Activated CD4-positive, alpha-beta T cell treated with anti-CD3 and anti-CD28 coated beads for 36 hours (primary cell): ENCODE results near the gene DNMT1. TPM values are rescaled to one million over a fixed set of nuclear protein-coding genes. Genes with fewer than 3 reads are reported as not detected.

Experiments used
- ATAC-seq: fragments of 200-7000 bp; cut with Tn5 transposase; one replicate; pipeline ENCODE4 v1.10.0; 2021; ENCODE audit warnings: mild to moderate bottlenecking, moderate library complexity
- CTCF ChIA-PET: fragments of 350-600 bp; sonication (Branson Sonifier 250); formaldehyde crosslinking; loops from one replicate; lab custom pipeline; 2021; ENCODE audit warnings: antibody characterized with exemption; lab: Charles Lee
- POLR2A ChIA-PET: fragments of 350-600 bp; sonication (Branson Sonifier 250); formaldehyde crosslinking; loops from one replicate; lab custom pipeline; 2021; ENCODE audit warnings: antibody characterized with exemption, inconsistent platforms; lab: Charles Lee
- DNase-seq: peaks from one replicate; pipeline ENCODE4 v3.0.0-alpha.2; 2020
- H3K27ac Mint-ChIP-seq: one replicate; pipeline ENCODE4 v1.8.0; 2021; ENCODE audit warnings: mixed read lengths
- H3K27me3 Mint-ChIP-seq: one replicate; pipeline ENCODE4 v1.8.0; 2021; ENCODE audit warnings: mixed read lengths
- H3K36me3 Mint-ChIP-seq: one replicate; pipeline ENCODE4 v1.8.0; 2021; ENCODE audit warnings: low read depth, mixed read lengths
- H3K4me1 Mint-ChIP-seq: one replicate; pipeline ENCODE4 v1.8.0; 2021; ENCODE audit warnings: mixed read lengths
- H3K4me3 Mint-ChIP-seq: one replicate; pipeline ENCODE4 v1.8.0; 2021; ENCODE audit warnings: mild to moderate bottlenecking, moderate library complexity, mixed read lengths
- H3K9me3 Mint-ChIP-seq: one replicate; pipeline ENCODE4 v1.8.0; 2021; ENCODE audit warnings: low read depth, mixed read lengths
- intact Hi-C, 2 experiments: fragments of 100-400 bp; cut with DNase I in 1 of 2; cut with micrococcal nuclease in 1 of 2; formaldehyde crosslinking; loops; one replicate each; pipeline versions ENCODE4 v1.14.2 to v1.15.1; 2022 to 2024; cut with DNase I, micrococcal nuclease
- total RNA-seq, 2 experiments: library from RNA; stranded (reverse); gene quantifications; one replicate each; pipeline ENCODE4 v1.2.3, GENCODE V29; 2021

The DNMT1 gene
- total RNA-seq, 2 experiments from 2014 or later = 374 to 385 TPM

DNA sequence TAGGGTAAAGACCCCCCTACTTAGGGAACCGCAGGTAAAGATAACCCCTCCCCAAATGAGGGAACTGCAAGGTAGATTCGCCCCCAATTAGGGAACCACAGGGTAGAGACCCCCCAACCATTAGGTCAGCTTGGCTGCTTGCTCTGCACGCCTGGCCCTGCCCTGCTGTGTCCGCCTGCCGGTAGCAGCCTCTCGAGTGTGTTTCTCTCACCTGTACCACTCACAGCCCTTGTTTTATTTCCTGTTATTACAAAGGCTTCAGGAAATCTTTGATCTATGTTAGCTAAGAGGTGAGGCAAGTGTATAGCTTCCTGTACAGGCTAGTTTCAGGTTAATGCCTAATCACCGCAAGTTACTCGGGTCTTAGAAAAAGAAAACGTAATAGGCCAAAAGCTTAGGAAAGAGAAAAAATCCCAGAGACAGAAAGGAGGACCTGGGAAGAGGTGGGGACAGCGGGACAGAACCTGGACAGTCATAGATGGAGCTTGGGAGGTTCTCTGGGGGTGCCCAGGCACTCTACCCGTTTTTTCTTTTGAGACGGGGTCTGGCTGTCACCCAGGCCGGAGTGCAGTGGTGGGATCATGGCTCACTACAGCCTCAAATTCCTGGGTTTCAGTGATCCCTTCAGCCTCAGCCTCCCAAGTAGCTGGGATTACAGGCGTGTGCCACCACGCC is 51.9 kb downstream of the DNMT1 start:
- Mint-ChIP-seq H3K27me3 (no peaks in the 10 kb centered on the region), H3K9me3 (no peaks in the 10 kb centered on the region), H3K4me1 (peaks cover 32% of the 10 kb centered on the region), H3K27ac (peak overlapping the region; percentile 79), H3K36me3 (peaks cover 83% of the 10 kb centered on the region), H3K4me3 (no peak overlapping the region)
- ChIA-PET POLR2A (interaction anchor here (0.6 to 1.0 kb wide), 3 partner anchors 35 to 45 kb away, joined by 3 to 4 read pairs (median 3); no protein-coding TSS in a partner anchor), CTCF (interaction anchor here (0.7 to 1.3 kb wide), 7 partner anchors 12 to 212 kb away, joined by 3 to 5 read pairs (median 4); no protein-coding TSS in a partner anchor)
- DNase-seq (peak; percentile 45), ATAC-seq (peak; percentile 82)
- intact Hi-C loops = loop anchor here in 1 of 2 experiments (10.0 kb wide), 1 partner anchor 532 kb away; no protein-coding TSS in a partner anchor

DNA sequence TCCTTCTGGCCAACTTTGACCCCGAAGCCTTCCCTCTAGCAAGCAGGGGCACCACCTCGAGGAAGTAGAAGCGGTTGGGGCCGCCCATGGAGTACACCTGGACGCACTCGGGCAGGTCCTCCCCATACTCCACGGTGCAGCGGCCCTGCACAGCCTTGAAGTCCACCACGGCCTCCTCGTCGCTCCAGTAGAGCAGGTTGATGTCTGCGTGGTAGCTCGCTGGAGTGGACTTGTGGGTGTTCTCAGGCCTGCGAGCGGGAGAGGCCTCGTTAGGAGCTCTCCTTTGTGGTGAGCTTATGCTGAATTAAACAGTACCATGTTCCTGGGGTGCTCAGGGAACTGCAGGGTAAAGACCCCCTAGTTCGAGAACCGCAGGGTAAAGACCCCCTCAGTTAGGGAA is 52.8 kb downstream of the DNMT1 start:
- H3K36me3 Mint-ChIP-seq = peaks cover 85% of the 10 kb centered on the region
- ATAC-seq (no peak), DNase-seq (no peak)
- POLR2A ChIA-PET = interaction anchor here (0.6 kb wide), 1 partner anchor 9 kb away, joined by 10 read pairs; no protein-coding TSS in a partner anchor
- H3K27ac Mint-ChIP-seq = peak overlapping the region; percentile 19
- H3K27me3 Mint-ChIP-seq = no peaks in the 10 kb centered on the region
- CTCF ChIA-PET = interaction anchor here (0.7 kb wide), 2 partner anchors 32 to 169 kb away, joined by 3 to 4 read pairs; no protein-coding TSS in a partner anchor
- peaks cover 32% of the 10 kb centered on the region for H3K4me1 Mint-ChIP-seq
- H3K4me3 Mint-ChIP-seq = no peak overlapping the region
- no peaks in the 10 kb centered on the region for H3K9me3 Mint-ChIP-seq
- intact Hi-C loops = loop anchor here in 1 of 2 experiments (10.0 kb wide), 1 partner anchor 533 kb away; no protein-coding TSS in a partner anchor

DNA sequence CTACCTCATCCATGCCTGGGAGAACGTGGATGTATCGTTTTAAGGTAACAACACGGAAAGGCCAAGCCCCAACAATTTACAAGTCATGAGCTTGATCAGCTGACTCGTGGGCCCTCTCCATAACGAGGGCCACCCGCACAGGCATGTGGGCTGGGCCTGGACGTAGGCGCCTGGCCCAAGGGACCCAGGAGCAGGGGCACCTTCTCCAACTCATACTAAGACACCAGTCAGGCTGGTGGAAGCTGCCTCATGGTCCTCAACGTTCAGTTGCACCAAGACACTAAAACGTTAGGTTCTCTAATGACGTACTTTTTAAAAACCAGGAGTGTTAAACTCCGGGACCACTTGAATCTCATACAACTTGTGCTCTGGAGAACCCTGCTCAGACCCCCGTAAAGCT is 53.3 kb downstream of the DNMT1 start:
- intact Hi-C loops = loop anchor here in 1 of 2 experiments (10.0 kb wide), 1 partner anchor 533 kb away; no protein-coding TSS in a partner anchor
- POLR2A ChIA-PET = interaction anchor here (0.6 kb wide), 1 partner anchor 9 kb away, joined by 10 read pairs; no protein-coding TSS in a partner anchor
- Mint-ChIP-seq H3K27ac (peak overlapping the region; percentile 19), H3K4me3 (no peak overlapping the region), H3K36me3 (peaks cover 84% of the 10 kb centered on the region), H3K27me3 (no peaks in the 10 kb centered on the region), H3K9me3 (no peaks in the 10 kb centered on the region), H3K4me1 (peaks cover 32% of the 10 kb centered on the region)
- CTCF ChIA-PET = no interaction called here
- ATAC-seq (no peak), DNase-seq (no peak)

DNA sequence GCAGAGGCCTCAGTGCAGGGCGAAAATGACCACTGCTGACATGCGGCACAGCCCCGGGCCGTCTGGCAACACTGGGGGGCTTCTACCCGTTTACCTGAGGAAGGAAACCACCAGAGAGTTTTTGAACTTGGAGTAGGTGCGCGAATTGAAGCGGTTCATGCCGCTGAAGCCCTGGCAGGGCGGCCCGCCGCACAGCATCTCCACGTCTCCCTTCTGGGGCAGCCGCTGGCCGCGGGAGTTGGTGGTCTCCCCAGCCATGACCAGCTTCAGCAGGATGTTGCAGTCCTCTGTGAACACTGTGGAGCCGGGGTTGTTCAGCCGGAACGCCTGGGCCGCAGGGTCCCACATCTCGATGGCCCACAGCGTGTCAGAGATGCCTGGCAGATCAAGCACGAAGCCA is 54.8 kb downstream of the DNMT1 start:
- H3K36me3 Mint-ChIP-seq = peaks cover 75% of the 10 kb centered on the region
- ATAC-seq (no peak), DNase-seq (no peak)
- no peaks in the 10 kb centered on the region for H3K27me3 Mint-ChIP-seq
- ChIA-PET CTCF (no interaction called here), POLR2A (no interaction called here)
- no peak overlapping the region for H3K27ac Mint-ChIP-seq
- peaks cover 23% of the 10 kb centered on the region for H3K4me1 Mint-ChIP-seq
- H3K9me3 Mint-ChIP-seq = no peaks in the 10 kb centered on the region
- no peak overlapping the region for H3K4me3 Mint-ChIP-seq
- intact Hi-C loops = loop anchor here in 1 of 2 experiments (10.0 kb wide), 1 partner anchor 535 kb away; no protein-coding TSS in a partner anchor

GRCh38 chr19:10138879-10139795 is 55.6 kb downstream of the DNMT1 start:
- Mint-ChIP-seq H3K4me3 (no peak overlapping the region), H3K4me1 (peaks cover 17% of the 10 kb centered on the region), H3K9me3 (no peaks in the 10 kb centered on the region), H3K27ac (no peak overlapping the region), H3K36me3 (peaks cover 66% of the 10 kb centered on the region), H3K27me3 (no peaks in the 10 kb centered on the region)
- ChIA-PET CTCF (no interaction called here), POLR2A (no interaction called here)
- no peak for ATAC-seq
- DNase-seq = no peak
- intact Hi-C loops = no loop called here

DNA sequence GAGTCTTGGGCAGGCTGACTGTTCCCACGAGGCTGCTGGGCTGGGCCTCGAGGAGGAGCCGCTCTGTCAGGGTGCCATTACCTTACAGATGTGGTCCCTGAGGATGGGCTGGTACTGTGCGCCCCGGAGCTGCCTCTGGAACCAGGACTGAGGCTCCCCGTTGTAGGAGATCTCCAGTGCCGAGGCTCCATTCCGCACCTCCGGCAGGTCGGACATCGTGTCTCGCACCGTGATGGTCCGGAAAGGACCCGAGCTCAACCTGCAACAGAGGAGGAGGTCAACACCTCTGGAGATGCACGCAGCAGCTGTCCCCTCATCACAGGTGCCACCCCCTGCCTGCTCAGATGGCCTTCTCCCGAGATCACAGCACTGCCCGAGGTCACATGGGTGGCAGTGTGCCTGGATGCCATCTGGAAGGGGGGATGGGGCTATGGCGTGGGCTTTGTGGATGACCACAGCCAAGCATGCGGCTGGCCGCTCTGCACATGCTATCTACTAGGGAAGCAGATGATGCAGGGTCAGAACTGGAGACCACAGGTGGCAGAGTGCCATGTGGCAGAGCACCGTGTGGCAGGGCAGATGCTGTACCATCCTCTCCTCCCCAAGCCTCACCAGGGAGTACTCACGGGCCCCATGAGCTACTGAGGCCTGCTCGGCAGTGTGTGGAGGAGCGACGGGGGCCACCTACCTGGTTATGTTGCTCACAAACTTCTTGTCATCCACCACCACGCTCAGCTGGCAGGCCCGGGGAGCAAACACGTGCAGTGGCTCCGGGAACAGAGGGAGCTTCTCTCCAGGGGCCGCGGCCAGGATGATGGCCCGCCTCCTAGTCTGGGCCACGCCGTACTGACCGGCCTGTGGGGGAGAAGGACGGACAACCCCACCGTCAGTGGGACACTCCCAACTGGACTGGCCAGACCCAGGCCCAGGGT is 56.7 kb downstream of the DNMT1 start:
- Mint-ChIP-seq H3K4me1 (peaks cover 8% of the 10 kb centered on the region), H3K36me3 (peaks cover 64% of the 10 kb centered on the region), H3K9me3 (no peaks in the 10 kb centered on the region), H3K4me3 (no peak overlapping the region), H3K27me3 (no peaks in the 10 kb centered on the region), H3K27ac (no peak overlapping the region)
- ChIA-PET POLR2A (no interaction called here), CTCF (no interaction called here)
- intact Hi-C loops = no loop called here
- ATAC-seq (no peak), DNase-seq (no peak)

- intact Hi-C loops = no loop called here
- peaks cover 3% of the 10 kb centered on the region for H3K4me1 Mint-ChIP-seq
- ChIA-PET POLR2A (no interaction called here), CTCF (no interaction called here)
- DNase-seq (no peak), ATAC-seq (no peak)
- H3K27ac Mint-ChIP-seq = no peak overlapping the region
- H3K9me3 Mint-ChIP-seq = no peaks in the 10 kb centered on the region
- H3K36me3 Mint-ChIP-seq = peaks cover 58% of the 10 kb centered on the region
- no peak overlapping the region for H3K4me3 Mint-ChIP-seq
- no peaks in the 10 kb centered on the region for H3K27me3 Mint-ChIP-seq
Measured at GRCh38 chr19:10136936-10137335, 57.8 kb downstream of the DNMT1 start.

- H3K27ac Mint-ChIP-seq = no peak overlapping the region
- ChIA-PET CTCF (no interaction called here), POLR2A (no interaction called here)
- no peak overlapping the region for H3K4me3 Mint-ChIP-seq
- peaks cover 50% of the 10 kb centered on the region for H3K36me3 Mint-ChIP-seq
- H3K9me3 Mint-ChIP-seq = no peaks in the 10 kb centered on the region
- ATAC-seq (no peak), DNase-seq (no peak)
- no peaks in the 10 kb centered on the region for H3K4me1 Mint-ChIP-seq
- no peaks in the 10 kb centered on the region for H3K27me3 Mint-ChIP-seq
- intact Hi-C loops = no loop called here
Measured at GRCh38 chr19:10135551-10136334, 59.0 kb downstream of the DNMT1 start.

- ChIA-PET CTCF (interaction anchor here (1.7 kb wide), 1 partner anchor 20 kb away, joined by 3 read pairs; no protein-coding TSS in a partner anchor), POLR2A (interaction anchor here (0.5 to 0.8 kb wide), 2 partner anchors 13 to 20 kb away, joined by 3 to 5 read pairs; no protein-coding TSS in a partner anchor)
- no peak for DNase-seq
- Mint-ChIP-seq H3K9me3 (no peaks in the 10 kb centered on the region), H3K27ac (no peak overlapping the region), H3K27me3 (no peaks in the 10 kb centered on the region), H3K4me1 (no peaks in the 10 kb centered on the region), H3K4me3 (no peak overlapping the region), H3K36me3 (peaks cover 46% of the 10 kb centered on the region)
- intact Hi-C loops = no loop called here
- no peak for ATAC-seq
Measured at GRCh38 chr19:10134040-10134439, 60.7 kb downstream of the DNMT1 start.

- H3K4me3 Mint-ChIP-seq = no peak overlapping the region
Measured at GRCh38 chr19:10133596-10133995, 61.2 kb downstream of the DNMT1 start.

More at GRCh38 chr19:10133596-10133995, 61.2 kb downstream of the DNMT1 start:
- ChIA-PET POLR2A (interaction anchor here (0.5 kb wide), 1 partner anchor 12 kb away, joined by 5 read pairs; no protein-coding TSS in a partner anchor), CTCF (interaction anchor here (1.0 to 1.7 kb wide), 2 partner anchors 13 to 20 kb away, joined by 3 to 5 read pairs; no protein-coding TSS in a partner anchor)
- H3K9me3 Mint-ChIP-seq = no peaks in the 10 kb centered on the region
- H3K4me1 Mint-ChIP-seq = no peaks in the 10 kb centered on the region
- H3K27me3 Mint-ChIP-seq = no peaks in the 10 kb centered on the region
- no peak overlapping the region for H3K27ac Mint-ChIP-seq
- intact Hi-C loops = no loop called here
- H3K36me3 Mint-ChIP-seq = peaks cover 43% of the 10 kb centered on the region
- no peak for ATAC-seq
- DNase-seq = no peak
